ENCODE results near the gene PCDHGA9.

- no peak for TF ChIP-seq CTCF (conservative IDR thresholded peaks at IDR 0.05 in 1 of 2, IDR thresholded peaks at IDR 0.05 in 1 of 2; ENCODE audit: low read depth in 1 of 2, low read length in 2 of 2)
- TF ChIP-seq EZH2 (IDR thresholded peaks at IDR 0.05; ENCODE audit: low read length, missing control alignments) = no peak
Observed at GRCh38 chr5:141388661-141389060, 13.9 kb upstream of the PCDHGA9 start.

Data from fibroblast of lung (primary cell).